ENCODE results near the gene MCU.

The MCU gene

GRCh38 chr10:72740528-72740927, 48.6 kb downstream of the MCU start:
- DNase-seq (ENCODE audit: low spot score): no peak

GRCh38 chr10:72742092-72742491, 50.1 kb downstream of the MCU start:
- no peak for TF ChIP-seq CTCF (IDR thresholded peaks at IDR 0.05; ENCODE audit: extremely low read depth, missing control alignments)
- DNase-seq (ENCODE audit: low spot score): no peak

More at GRCh38 chr10:72740528-72740927, 48.6 kb downstream of the MCU start:
- no peak for TF ChIP-seq CTCF (IDR thresholded peaks at IDR 0.05; ENCODE audit: extremely low read depth, missing control alignments)

GRCh38 chr10:72742797-72743196, 50.9 kb downstream of the MCU start:
- no peak for DNase-seq (ENCODE audit: low spot score)
- TF ChIP-seq CTCF (IDR thresholded peaks at IDR 0.05; ENCODE audit: extremely low read depth, missing control alignments): no peak

GRCh38 chr10:72744566-72744965, 52.6 kb downstream of the MCU start:
- TF ChIP-seq CTCF (IDR thresholded peaks at IDR 0.05; ENCODE audit: extremely low read depth, missing control alignments): no peak

GRCh38 chr10:72746426-72747363, 54.8 kb downstream of the MCU start:
- DNase-seq (ENCODE audit: low spot score): no peak
- no peak for TF ChIP-seq CTCF (IDR thresholded peaks at IDR 0.05; ENCODE audit: extremely low read depth, missing control alignments)

More at GRCh38 chr10:72744566-72744965, 52.6 kb downstream of the MCU start:
- no peak for DNase-seq (ENCODE audit: low spot score)

GRCh38 chr10:72747521-72747920, 55.6 kb downstream of the MCU start:
- no peak for DNase-seq (ENCODE audit: low spot score)
- TF ChIP-seq CTCF (IDR thresholded peaks at IDR 0.05; ENCODE audit: extremely low read depth, missing control alignments): no peak

GRCh38 chr10:72753760-72754231, 61.9 kb downstream of the MCU start:
- no peak for DNase-seq (ENCODE audit: low spot score)
- TF ChIP-seq CTCF (IDR thresholded peaks at IDR 0.05; ENCODE audit: extremely low read depth, missing control alignments): no peak
